RCC 7860 (cell line): ENCODE measurements around the gene SPEM2.
A peak's percentile ranks its signal among the peaks of the same experiment; 100 is the strongest.

ENCODE experiments used
- DNase-seq: peaks from one replicate; pipeline ENCODE4 v3.0.0-alpha.2; 2015; ENCODE audit warnings: low spot score
- FAIRE-seq: peaks from 2 replicates; lab custom pipeline; 2012; peaks lifted over from hg19 to GRCh38; lab: Jason Lieb, UNC

Gene SPEM2

DNA sequence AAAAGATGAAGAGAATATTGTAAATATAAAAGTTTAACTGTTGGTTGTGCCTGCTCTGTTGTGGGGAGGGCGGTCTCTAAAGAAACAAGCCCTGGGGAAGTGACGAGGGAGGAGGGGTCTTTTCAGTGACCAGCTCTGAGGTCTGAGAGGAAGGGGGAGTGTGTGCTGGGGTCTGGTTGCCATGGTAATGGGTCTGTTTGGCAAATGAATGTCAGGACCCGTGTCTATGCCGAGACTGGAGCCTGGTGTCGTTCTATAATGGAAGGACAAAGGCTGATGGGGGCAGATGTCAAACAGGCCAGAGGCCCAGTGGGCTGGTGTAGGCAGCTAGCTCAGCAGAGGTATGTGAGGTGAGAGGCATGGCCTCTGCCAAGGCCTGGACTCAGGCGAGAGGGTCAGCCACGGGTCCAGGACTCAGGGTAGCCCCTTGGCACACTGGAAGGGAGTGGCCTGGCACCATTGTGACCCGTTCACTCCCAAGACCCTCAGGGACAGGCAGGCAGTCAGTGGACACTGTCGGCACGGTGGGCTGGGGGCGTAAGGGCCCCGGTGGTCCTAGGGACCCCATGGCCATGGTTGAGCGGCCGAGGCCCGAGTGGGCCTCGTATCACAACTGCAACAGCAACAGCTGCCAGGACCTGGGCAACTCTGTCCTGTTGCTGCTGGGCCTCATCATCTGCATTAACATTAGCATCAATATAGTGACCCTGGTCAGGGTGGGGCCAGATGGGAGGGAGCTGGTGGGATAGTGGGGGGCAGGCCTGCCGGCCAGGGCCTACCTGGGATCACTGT lies 5.4 kb upstream of the SPEM2 start, which contains the start of gene SPEM1:
Gene SPEM1 (plus strand): TSS at position 506 of the 792 bp plus-strand sequence. CDS start 61 bp downstream, at position 567.
- no peak for DNase-seq
- FAIRE-seq = no peak

DNA sequence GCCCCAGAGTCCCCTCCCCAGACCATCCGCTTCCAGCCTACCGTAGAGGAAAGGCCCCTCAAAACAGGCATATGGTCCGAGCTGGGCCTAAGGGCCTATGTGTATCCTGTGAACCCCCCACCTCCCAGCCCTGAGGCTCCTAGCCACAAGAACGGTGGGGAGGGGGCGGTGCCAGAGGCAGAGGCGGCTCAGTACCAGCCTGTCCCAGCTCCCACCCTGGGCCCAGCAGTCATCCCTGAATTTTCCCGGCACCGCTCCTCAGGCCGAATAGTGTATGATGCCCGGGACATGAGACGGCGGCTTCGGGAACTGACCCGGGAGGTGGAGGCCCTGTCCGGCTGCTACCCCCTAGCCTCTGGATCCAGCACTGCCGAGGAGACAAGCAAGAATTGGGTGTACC lies 4.2 kb upstream of the SPEM2 start:
- no peak for DNase-seq
- no peak for FAIRE-seq

DNA sequence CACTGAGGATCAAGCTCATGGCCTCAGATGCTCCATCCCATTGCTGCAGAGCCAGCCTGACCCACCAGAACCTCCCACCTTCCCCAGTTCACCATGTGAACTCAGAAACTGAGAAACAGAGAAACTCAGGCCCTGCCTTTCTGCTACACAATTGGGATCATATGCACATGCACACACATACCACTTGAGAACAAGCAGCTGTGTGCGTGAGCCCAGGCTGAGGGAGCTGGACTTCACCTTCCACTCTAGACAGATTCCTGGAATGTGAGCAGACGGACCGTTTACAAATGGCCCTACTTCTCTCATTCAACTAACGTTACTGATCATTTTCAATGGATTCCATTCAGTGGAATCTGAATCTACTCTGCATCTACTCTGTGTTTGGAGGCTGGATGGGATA lies 1.7 kb upstream of the SPEM2 start:
- DNase-seq (no peak), FAIRE-seq (no peak)

DNA sequence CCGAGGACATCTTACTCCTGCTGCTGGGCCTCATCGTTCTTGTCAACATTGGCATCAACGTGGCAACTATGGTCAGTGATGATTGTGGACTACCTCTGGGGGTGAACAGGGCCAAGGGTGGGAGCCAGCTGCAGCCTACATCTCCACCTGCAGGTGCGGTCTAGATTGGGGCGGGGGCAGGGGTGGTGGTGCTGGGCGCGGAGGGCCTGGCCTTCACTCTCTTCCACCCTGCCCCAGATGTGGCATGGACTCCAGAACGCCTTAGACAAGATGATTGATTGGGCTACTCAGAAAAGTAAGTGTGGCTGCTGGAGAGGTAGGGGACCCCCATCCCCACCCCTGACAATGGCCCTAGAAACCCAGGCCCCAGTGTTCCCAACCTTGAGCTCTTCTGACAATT lies 340 bp downstream of the SPEM2 start:
- FAIRE-seq (no peak), DNase-seq (no peak)

DNA sequence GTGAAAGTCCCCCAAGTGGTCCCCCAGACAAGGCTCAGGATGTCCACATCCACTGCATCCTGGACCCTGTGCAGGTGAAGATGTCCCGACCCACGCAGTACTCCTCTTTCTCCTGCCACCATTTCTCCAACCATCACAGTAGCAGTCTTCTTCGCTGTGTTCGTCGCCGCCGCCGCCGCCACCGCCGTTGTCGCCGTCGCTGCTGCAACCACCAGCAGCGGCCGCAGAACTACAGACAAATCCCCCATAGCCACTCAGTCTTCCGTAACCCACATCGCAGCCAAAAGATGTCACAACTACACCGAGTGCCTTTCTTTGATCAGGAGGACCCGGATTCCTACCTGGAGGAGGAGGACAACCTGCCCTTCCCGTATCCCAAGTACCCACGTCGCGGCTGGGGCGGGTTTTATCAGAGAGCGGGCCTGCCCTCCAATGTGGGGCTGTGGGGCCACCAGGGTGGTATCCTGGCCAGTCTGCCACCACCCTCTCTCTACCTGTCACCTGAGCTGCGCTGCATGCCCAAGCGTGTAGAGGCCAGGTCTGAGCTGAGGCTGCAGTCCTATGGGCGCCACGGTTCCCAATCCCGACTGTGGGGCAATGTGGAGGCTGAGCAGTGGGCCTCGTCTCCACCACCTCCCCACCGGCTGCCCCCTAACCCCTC lies 917 bp downstream of the SPEM2 start:
- DNase-seq = no peak
- FAIRE-seq = no peak

DNA sequence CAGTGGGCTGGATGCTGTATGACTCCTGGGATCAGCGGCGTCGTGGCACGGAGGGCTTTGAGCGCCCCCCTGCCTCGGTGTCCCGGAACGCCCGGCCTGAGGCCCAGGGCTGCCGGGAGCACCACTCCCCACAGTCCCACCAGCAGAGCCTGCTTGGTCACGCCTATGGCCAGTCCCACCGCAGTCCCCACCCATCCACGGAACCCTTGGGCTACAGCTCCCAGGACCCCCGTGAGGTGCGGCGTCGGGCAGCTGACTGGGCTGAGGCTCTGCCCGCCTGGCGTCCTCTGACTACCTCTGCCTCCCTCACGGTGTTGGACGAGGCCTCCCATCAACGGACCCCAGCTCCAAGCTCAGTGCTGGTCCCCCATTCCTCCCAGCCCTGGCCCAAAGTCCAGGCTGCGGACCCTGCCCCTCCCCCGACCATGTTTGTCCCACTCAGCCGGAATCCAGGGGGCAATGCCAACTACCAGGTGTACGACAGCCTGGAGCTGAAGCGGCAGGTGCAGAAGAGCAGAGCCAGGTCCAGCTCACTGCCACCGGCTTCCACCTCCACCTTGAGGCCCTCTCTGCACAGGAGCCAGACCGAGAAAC lies 1.6 kb downstream of the SPEM2 start:
- DNase-seq (no peak), FAIRE-seq (no peak)

DNA sequence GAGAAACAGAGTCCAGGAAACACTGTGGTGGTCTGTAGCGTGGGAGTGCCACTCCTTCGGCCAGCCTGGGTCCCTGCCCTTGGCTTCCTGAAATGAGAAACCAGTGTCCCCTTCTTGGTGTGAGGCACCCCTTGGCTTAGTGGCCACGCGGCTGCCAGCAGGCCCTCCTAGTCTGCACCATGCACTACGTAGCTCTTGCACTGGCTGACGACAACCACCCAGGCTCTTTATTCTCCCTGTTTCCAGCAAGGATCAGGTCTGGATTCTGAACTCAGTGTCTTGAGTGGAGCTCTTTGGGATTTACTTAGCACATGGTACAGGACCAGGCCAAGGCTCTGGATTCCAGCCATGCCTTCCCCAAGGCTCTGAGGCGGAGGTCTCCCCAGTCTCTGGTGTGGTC lies 2.1 kb downstream of the SPEM2 start:
- DNase-seq = no peak
- FAIRE-seq = no peak

DNA sequence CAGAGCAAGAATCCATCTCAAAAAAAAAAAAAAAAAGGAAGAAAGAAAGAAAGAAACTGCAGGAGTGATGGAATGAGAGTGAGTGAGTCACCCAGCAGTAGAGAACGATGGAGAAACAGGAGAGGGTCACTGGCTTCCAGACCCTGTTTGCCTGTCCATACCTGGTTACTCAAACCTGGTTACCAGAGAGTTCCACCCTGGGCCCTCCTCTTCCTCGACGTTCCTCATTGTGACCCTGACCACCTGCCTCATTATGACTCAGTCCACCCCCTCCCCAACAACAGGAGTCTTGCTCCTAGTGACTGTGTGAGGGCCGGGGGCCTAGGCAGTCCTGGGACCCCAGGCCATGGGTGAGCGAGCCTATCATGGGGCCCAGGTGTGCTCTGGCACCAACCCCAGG lies 3.1 kb downstream of the SPEM2 start, which contains the start of gene SPEM3:
Gene SPEM3 (plus strand): TSS at position 301 of the 400 bp plus-strand sequence. CDS start 46 bp downstream, at position 347.
- FAIRE-seq (no peak), DNase-seq (no peak)

DNA sequence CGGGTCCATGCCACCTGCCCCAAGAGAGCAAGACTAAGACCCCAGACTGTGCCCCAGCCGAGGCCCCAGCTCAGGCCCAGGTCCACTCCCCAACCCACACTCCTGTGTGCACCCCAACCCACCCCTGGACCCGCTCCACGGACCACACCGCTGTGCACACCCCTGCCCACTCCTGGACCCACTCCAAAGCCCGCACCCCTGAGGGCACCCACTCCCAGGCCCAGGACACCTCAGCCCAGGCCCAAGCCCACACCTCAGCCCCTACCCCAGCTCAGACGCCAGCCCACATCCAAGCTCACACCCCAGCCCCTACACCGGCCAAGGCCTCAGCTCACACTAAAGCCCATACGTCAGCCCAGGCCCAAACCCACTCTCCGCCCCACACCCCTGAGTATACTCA lies 4.3 kb downstream of the SPEM2 start:
- DNase-seq (no peak), FAIRE-seq (no peak)

DNA sequence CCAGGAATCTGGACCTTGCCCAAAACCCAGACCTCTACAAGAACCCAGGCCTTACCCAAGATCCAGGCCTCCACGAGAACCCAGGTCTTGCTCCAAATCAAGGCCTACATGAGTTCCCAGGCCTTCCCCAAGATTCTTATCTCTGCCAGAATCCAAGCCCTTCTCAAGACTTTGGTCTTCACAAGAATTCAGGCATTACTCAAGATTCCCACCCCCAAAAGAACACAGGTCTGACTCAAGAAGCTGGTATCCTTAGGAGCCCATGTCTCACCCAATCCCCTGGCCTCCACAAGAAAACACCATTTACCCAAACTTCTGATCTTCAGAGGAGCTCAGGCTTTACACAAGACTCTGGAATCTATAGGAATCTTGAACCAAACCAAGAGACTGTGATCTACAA lies 5.8 kb downstream of the SPEM2 start:
- no peak for FAIRE-seq
- no peak for DNase-seq

DNA sequence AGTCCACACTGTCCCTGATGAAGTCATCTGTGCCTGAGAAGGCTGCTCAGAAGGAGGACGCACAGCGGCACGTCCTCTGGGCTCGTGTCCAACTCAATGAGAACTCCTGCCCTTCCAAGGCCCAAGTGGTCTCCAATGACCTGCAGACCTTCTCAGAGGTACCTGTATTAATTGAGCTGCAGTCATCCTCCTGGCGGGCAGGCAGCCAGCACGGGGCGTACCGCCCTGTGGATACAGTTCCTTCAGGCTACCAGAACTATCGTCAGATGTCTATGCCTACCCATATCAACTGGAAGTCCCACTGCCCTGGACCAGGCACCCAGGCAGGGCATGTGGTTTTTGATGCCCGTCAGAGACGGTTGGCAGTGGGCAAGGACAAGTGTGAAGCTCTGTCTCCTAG lies 6.9 kb downstream of the SPEM2 start:
- FAIRE-seq = no peak

DNA sequence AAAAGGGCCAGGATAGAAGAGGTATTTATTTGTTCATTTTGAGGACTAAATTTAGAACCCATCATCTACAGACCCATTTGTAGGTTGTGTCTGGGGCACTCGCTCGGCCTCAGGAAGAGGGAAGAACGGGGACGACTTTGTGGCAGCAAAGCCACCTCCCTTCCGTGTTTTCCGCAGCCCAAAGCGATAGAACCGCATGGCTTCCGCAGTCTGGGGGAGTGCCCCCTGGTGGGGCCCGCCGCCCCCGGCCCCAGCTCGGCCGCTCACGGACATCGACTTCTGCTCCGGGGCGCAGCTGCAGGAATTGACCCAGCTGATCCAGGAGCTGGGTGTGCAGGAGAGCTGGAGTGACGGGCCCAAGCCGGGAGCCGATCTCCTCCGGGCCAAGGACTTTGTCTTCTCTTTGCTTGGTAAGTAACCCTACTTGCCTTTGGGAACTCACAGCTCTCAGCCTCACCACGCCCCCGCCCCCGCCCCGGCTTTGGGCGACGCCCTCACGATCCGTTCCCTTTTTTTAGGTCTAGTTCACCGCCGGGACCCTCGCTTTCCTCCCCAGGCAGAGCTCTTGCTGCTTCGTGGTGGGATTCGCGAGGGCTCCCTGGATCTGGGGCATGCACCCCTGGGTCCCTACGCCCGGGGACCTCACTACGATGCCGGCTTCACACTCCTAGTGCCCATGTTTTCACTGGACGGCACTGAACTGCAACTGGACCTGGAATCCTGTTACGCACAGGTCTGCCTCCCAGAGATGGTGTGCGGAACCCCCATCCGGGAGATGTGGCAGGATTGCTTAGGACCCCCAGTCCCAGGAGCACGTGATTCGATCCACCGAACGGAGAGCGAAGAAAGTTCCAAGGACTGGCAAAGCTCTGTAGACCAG lies 10.5 kb downstream of the SPEM2 start:
- FAIRE-seq = no peak

More for the DNA sequence above, 6.9 kb downstream of the SPEM2 start:
- no peak for DNase-seq

DNA sequence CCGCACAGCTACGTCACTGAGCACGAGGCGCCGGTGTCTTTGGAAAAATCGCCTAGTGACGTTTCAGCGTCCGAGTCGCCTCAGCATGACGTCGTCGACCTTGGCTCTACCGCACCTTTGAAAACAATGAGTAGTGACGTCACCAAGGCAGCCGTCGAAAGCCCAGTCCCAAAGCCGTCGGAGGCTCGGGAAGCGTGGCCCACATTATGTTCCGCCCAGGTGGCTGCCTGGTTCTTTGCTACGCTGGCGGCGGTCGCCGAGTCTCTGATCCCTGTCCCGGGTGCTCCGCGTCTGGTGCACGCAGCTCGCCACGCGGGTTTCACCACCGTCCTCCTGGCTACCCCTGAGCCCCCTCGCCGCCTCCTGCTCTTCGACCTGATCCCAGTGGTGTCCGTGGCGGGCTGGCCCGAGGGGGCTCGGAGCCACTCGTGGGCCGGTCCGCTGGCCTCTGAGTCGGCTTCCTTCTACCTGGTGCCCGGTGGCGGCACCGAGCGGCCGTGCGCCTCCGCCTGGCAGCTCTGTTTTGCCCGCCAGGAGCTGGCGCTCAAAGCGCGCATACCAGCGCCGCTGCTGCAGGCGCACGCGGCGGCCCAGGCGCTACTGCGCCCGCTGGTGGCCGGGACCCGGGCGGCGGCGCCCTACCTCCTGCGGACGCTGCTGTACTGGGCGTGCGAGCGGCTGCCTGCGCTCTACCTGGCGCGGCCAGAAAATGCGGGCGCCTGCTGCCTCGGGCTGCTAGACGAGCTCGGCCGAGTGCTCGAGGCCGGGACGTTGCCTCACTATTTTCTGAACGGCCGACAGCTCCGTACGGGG lies 11.3 kb downstream of the SPEM2 start:
- DNase-seq = peak; percentile 34
- no peak for FAIRE-seq

More for the DNA sequence above, 10.5 kb downstream of the SPEM2 start:
- no peak for DNase-seq

DNA sequence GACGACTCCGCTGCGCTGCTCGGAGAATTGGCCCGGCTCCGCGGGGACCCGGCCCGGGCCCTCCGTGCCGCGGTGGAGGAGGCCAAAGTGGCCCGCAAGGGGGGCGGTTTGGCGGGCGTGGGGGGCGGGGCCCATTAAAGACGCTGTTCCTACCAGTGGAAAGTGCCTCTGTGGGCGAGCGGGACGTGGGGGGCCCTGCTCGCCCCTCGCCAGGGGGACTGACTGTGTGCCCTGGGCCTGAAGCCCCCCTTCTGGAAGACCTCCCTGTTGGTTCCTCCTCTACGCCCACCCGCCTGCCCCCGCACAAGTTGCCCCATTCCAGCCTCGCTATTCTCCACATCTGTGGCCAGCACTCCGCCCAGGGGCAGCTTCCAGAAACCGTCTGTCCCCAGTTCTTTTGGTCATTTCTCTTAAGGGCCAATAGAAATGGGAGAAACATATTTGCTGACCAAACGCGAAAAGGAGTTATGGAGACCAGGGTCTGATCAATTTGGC lies 12.0 kb downstream of the SPEM2 start:
- FAIRE-seq (no peak), DNase-seq (no peak)

DNA sequence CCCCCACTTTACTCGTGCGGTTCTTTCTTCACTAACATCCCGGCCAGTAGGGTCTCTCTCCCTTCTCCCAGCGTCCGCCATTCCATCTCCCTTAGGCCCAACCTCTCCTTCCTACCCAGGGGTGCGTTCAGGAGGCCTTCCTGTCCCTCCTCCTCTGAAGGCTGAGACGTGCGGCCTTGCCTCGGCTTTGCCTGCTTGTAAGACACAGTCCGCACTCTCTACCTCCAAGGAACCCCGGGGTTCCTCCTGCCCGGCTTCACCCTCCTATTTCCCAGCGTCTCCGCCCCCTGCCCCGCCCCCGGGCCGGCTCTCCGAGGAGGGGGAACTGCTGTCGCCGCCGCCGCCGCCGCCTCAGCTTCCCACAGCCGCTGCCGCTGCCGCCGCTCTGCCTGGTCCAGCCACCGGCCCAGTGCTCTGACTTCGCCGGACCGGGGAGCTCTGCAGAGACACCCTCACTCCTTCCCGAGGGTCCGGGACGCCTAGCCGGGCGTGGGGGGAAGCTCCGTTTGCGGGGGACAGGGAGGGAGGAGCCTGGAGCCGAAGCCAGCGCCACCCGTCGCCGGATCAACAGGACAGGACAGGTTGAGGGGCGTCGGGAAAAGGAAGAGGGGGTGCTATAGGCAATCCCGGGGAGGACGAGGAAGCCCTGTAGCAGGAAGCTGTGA lies 12.7 kb downstream of the SPEM2 start:
- FAIRE-seq = no peak
- no peak for DNase-seq

DNA sequence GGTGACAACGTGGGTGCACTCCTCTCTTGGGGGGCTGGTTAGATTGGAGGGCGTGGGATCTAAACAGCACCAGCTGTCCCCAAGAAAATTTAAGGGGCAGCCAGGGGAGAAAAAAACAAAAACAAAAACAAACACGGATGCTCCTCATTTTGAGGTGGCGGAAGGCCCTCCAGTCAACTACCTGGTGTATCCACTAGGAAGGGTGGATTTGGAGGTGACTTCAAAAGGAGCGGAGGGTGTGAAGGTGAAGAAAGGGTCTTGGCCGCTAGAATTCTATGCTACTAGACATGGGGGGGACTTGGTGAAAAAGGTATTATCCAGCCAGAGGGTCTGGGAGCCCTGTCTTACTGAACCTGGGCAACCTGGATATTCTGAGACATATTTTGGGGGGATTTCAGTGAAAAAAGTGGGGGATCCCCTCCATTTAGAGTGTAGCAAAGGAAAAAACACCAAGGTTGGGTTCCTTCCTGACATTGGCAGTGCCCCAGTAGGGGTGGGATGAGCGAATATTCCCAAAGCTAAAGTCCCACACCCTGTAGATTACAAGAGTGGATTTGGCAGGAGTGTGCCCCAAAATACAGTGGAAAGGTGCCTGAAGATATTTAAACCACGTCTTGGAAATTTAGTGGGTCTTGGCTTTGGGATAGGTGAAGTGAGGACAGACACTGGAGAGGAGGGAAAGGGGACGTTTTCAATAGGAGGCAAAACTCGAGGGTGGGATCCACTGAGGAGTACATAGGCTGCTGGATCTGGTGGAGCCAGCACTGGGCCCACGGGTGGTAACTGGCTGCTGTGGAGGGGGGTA lies 13.4 kb downstream of the SPEM2 start:
- no peak for FAIRE-seq
- DNase-seq = no peak

DNA sequence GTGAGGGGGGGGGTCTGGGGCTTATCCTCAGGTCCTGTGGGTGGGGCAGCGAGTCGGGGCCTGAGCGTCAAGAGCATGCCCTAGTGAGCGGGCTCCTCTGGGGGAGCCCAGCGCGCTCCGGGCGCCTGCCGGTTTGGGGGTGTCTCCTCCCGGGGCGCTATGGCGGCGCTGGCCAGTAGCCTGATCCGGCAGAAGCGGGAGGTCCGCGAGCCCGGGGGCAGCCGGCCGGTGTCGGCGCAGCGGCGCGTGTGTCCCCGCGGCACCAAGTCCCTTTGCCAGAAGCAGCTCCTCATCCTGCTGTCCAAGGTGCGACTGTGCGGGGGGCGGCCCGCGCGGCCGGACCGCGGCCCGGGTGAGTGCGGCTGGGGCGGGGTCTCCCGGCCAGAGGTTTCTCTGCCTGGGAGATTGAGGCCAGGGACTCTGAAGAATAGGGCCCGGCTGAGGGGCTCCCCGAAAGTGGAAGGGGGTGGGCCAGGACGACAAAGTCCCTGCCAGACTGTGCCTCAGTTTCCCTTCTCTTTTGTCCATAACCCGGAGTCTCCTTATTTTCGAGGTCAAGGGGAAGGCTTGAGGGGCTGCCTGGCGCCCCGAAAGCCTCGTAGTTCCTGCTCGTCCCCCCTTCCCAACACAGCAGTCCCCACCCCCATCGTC lies 14.2 kb downstream of the SPEM2 start, which contains the start of gene FGF11:
Gene FGF11 (plus strand): TSS at position 51 of the 651 bp plus-strand sequence. CDS start 109 bp downstream, at position 160.
- DNase-seq (no peak), FAIRE-seq (no peak)
